ENCODE measurements around the gene TECPR2.

- no peak for TF ChIP-seq CTCF (CRISPR knock-in tag; IDR thresholded peaks at IDR 0.05)
- no peak for TF ChIP-seq ZNF496 (CRISPR knock-in tag; IDR thresholded peaks at IDR 0.05; ENCODE audit: insufficient replicate concordance)
These were observed 137.5 kb downstream of the TECPR2 start for GRCh38 chr14:102500158-102500662.
